CD4-positive, CD25-positive, alpha-beta regulatory T cell (primary cell): ENCODE data around the gene MEI4. TPM values are rescaled to one million over a fixed set of nuclear protein-coding genes. Genes with fewer than 3 reads are reported as not detected.

Experiments used
- ATAC-seq, 2 donors: fragments of 150-1000 bp; cut with Tn5 transposase; one replicate each; pipeline ENCODE4 v1.10.0; 2021; ENCODE audit warnings: low read depth in 2 of 2, moderate number of reproducible peaks in 2 of 2, moderate library complexity in 1 of 2
- DNase-seq, 3 donors: peaks; one replicate each; pipeline versions ENCODE4 v3.0.0 to v3.0.0-alpha.2; 2012 to 2022; ENCODE audit warnings: mixed read lengths in 1 of 3
- H3K27ac ChIP-seq: one replicate; pipeline ENCODE4 v1.7.0; 2013; ENCODE audit warnings: mild to moderate bottlenecking, low read length; ENCODE audit not compliant: insufficient read depth, poor library complexity, severe bottlenecking
- H3K27me3 ChIP-seq: one replicate; pipeline ENCODE4 v1.7.0; 2013; ENCODE audit warnings: low read length; ENCODE audit not compliant: control insufficient read depth, insufficient read depth
- H3K36me3 ChIP-seq: one replicate; pipeline ENCODE4 v1.7.0; 2013; ENCODE audit warnings: mild to moderate bottlenecking, low read length, moderate library complexity; ENCODE audit not compliant: control insufficient read depth, insufficient read depth
- H3K4me1 ChIP-seq: 2 replicates; pipeline ENCODE4 v1.7.0; 2013; ENCODE audit warnings: mild to moderate bottlenecking, low read length; ENCODE audit not compliant: insufficient read depth, control insufficient read depth, poor library complexity, severe bottlenecking
- H3K4me3 ChIP-seq: one replicate; pipeline ENCODE4 v1.7.0; 2013; ENCODE audit warnings: low read depth, mild to moderate bottlenecking, low read length, moderate library complexity
- H3K9me3 ChIP-seq, 2 experiments: 1 replicate in 1 of 2; 2 replicates in 1 of 2; pipeline ENCODE4 v1.7.0; 2013; ENCODE audit warnings: low read length in 2 of 2, mild to moderate bottlenecking in 1 of 2, moderate library complexity in 1 of 2; ENCODE audit not compliant: control insufficient read depth in 2 of 2
- H3K27ac Mint-ChIP-seq, 3 donors: one replicate each; pipeline ENCODE4 v1.8.0; 2020 to 2022; ENCODE audit warnings: mild to moderate bottlenecking in 3 of 3, mixed read lengths in 3 of 3, moderate library complexity in 2 of 3
- H3K27me3 Mint-ChIP-seq: one replicate; pipeline ENCODE4 v1.8.0; 2022; ENCODE audit warnings: mild to moderate bottlenecking, mixed read lengths
- H3K36me3 Mint-ChIP-seq: one replicate; pipeline ENCODE4 v1.8.0; 2020; ENCODE audit warnings: mixed read lengths
- H3K4me1 Mint-ChIP-seq, 4 donors: one replicate each; pipeline ENCODE4 v1.8.0; 2020 to 2022; ENCODE audit warnings: mixed read lengths in 4 of 4, mild to moderate bottlenecking in 1 of 4
- H3K4me3 Mint-ChIP-seq, 4 donors: one replicate each; pipeline ENCODE4 v1.8.0; 2020 to 2022; ENCODE audit warnings: mild to moderate bottlenecking in 4 of 4, mixed read lengths in 4 of 4, moderate library complexity in 3 of 4
- H3K9me3 Mint-ChIP-seq, 7 donors: one replicate each; pipeline ENCODE4 v1.8.0; 2020 to 2022; ENCODE audit warnings: mixed read lengths in 7 of 7, mild to moderate bottlenecking in 3 of 7, moderate library complexity in 2 of 7
- polyA plus RNA-seq, 4 donors: library from polyadenylated mRNA; unstranded; fragments of 300-500 nt; fragmentation: Illumina TruSeq; gene quantifications; one replicate each; pipeline ENCODE4 v1.2.3, GENCODE V29; 2021
- total RNA-seq: library from RNA; stranded (reverse); gene quantifications from one replicate; pipeline ENCODE4 v1.2.3, GENCODE V29; 2022

The MEI4 gene
- total and polyA plus RNA-seq, 5 donors from 2014 or later = not detected

- H3K4me3 ChIP-seq = no peak overlapping the region
- H3K27me3 ChIP-seq = no peaks in the 10 kb centered on the region
- no peak overlapping the region for H3K4me3 Mint-ChIP-seq
- ATAC-seq = no peak
- H3K27me3 Mint-ChIP-seq = no peaks in the 10 kb centered on the region
- H3K9me3 ChIP-seq = peaks cover 0 to 7% of the 10 kb centered on the region in 2 experiments
- no peak overlapping the region for H3K27ac Mint-ChIP-seq
- H3K27ac ChIP-seq = no peak overlapping the region
- no peak for DNase-seq
- peaks cover 2 to 28% (median 5%) of the 10 kb centered on the region in 7 donors for H3K9me3 Mint-ChIP-seq
- H3K36me3 Mint-ChIP-seq = no peaks in the 10 kb centered on the region
- no peaks in the 10 kb centered on the region for H3K4me1 ChIP-seq
- no peaks in the 10 kb centered on the region for H3K36me3 ChIP-seq
- H3K4me1 Mint-ChIP-seq = no peaks in the 10 kb centered on the region
These were observed 253.2 kb downstream of the MEI4 start for GRCh38 chr6:77906070-77906469.

- Mint-ChIP-seq H3K36me3 (no peaks in the 10 kb centered on the region), H3K4me1 (no peaks in the 10 kb centered on the region), H3K4me3 (no peak overlapping the region), H3K27ac (no peak overlapping the region), H3K9me3 (peaks cover 2 to 39% (median 13%) of the 10 kb centered on the region in 7 donors), H3K27me3 (no peaks in the 10 kb centered on the region)
- ATAC-seq (no peak), DNase-seq (no peak)
- Histone ChIP-seq H3K4me1 (no peaks in the 10 kb centered on the region), H3K27me3 (no peaks in the 10 kb centered on the region), H3K36me3 (no peaks in the 10 kb centered on the region), H3K9me3 (peaks cover 0 to 7% of the 10 kb centered on the region in 2 experiments), H3K4me3 (no peak overlapping the region), H3K27ac (no peak overlapping the region)
These were observed 258.0 kb downstream of the MEI4 start for GRCh38 chr6:77910826-77911225.

GRCh38 chr6:77926198-77926751 is 273.4 kb downstream of the MEI4 start:
- ATAC-seq (no peak), DNase-seq (no peak)
- Mint-ChIP-seq H3K4me1 (no peaks in the 10 kb centered on the region), H3K4me3 (no peak overlapping the region), H3K27ac (no peak overlapping the region), H3K36me3 (no peaks in the 10 kb centered on the region), H3K27me3 (no peaks in the 10 kb centered on the region), H3K9me3 (peaks cover 0 to 5% (median 0%) of the 10 kb centered on the region in 7 donors)
- Histone ChIP-seq H3K27ac (no peak overlapping the region), H3K27me3 (no peaks in the 10 kb centered on the region), H3K4me1 (no peaks in the 10 kb centered on the region), H3K4me3 (no peak overlapping the region), H3K36me3 (no peaks in the 10 kb centered on the region), H3K9me3 (no peaks in the 10 kb centered on the region)

GRCh38 chr6:77930382-77930781 is 277.5 kb downstream of the MEI4 start:
- no peaks in the 10 kb centered on the region for H3K36me3 Mint-ChIP-seq
- no peak overlapping the region for H3K27ac ChIP-seq
- no peak overlapping the region for H3K27ac Mint-ChIP-seq
- H3K4me3 ChIP-seq = no peak overlapping the region
- DNase-seq = no peak
- H3K36me3 ChIP-seq = no peaks in the 10 kb centered on the region
- ATAC-seq = no peak
- no peaks in the 10 kb centered on the region for H3K4me1 ChIP-seq
- H3K9me3 ChIP-seq = no peaks in the 10 kb centered on the region
- H3K27me3 ChIP-seq = no peaks in the 10 kb centered on the region
- H3K4me1 Mint-ChIP-seq = no peaks in the 10 kb centered on the region
- H3K27me3 Mint-ChIP-seq = no peaks in the 10 kb centered on the region
- peaks cover 0 to 4% (median 0%) of the 10 kb centered on the region in 7 donors for H3K9me3 Mint-ChIP-seq
- H3K4me3 Mint-ChIP-seq = no peak overlapping the region

GRCh38 chr6:77930952-77931351 is 278.1 kb downstream of the MEI4 start:
- no peaks in the 10 kb centered on the region for H3K4me1 Mint-ChIP-seq
- Histone ChIP-seq H3K4me3 (no peak overlapping the region), H3K27me3 (no peaks in the 10 kb centered on the region), H3K9me3 (no peaks in the 10 kb centered on the region), H3K36me3 (no peaks in the 10 kb centered on the region), H3K27ac (no peak overlapping the region), H3K4me1 (no peaks in the 10 kb centered on the region)
- H3K9me3 Mint-ChIP-seq = peaks cover 0 to 4% (median under 1%) of the 10 kb centered on the region in 7 donors
- no peak overlapping the region for H3K27ac Mint-ChIP-seq
- no peaks in the 10 kb centered on the region for H3K27me3 Mint-ChIP-seq
- DNase-seq (no peak), ATAC-seq (no peak)
- no peak overlapping the region for H3K4me3 Mint-ChIP-seq
- H3K36me3 Mint-ChIP-seq = no peaks in the 10 kb centered on the region

GRCh38 chr6:77962070-77962469 is 309.2 kb downstream of the MEI4 start:
- Histone ChIP-seq H3K4me3 (no peak overlapping the region), H3K27ac (no peak overlapping the region), H3K4me1 (no peaks in the 10 kb centered on the region), H3K36me3 (no peaks in the 10 kb centered on the region), H3K27me3 (no peaks in the 10 kb centered on the region), H3K9me3 (peaks cover 6 to 7% of the 10 kb centered on the region in 2 experiments)
- no peak overlapping the region for H3K4me3 Mint-ChIP-seq
- H3K9me3 Mint-ChIP-seq = peaks cover 3 to 30% (median 8%) of the 10 kb centered on the region in 7 donors
- H3K4me1 Mint-ChIP-seq = no peaks in the 10 kb centered on the region
- DNase-seq = no peak
- no peak for ATAC-seq
- H3K36me3 Mint-ChIP-seq = no peaks in the 10 kb centered on the region
- H3K27ac Mint-ChIP-seq = no peak overlapping the region
- H3K27me3 Mint-ChIP-seq = no peaks in the 10 kb centered on the region

- Mint-ChIP-seq H3K9me3 (peaks cover 0 to 34% (median 2%) of the 10 kb centered on the region in 7 donors), H3K36me3 (no peaks in the 10 kb centered on the region), H3K4me1 (no peaks in the 10 kb centered on the region), H3K27me3 (no peaks in the 10 kb centered on the region), H3K27ac (no peak overlapping the region), H3K4me3 (no peak overlapping the region)
- H3K36me3 ChIP-seq = no peaks in the 10 kb centered on the region
- DNase-seq = no peak
- H3K4me1 ChIP-seq = no peaks in the 10 kb centered on the region
- no peak overlapping the region for H3K27ac ChIP-seq
- H3K27me3 ChIP-seq = no peaks in the 10 kb centered on the region
- peaks cover 6 to 7% of the 10 kb centered on the region in 2 experiments for H3K9me3 ChIP-seq
- no peak overlapping the region for H3K4me3 ChIP-seq
- ATAC-seq = no peak
These were observed 312.6 kb downstream of the MEI4 start for GRCh38 chr6:77965449-77965848.

GRCh38 chr6:77972334-77972733 is 319.5 kb downstream of the MEI4 start:
- no peaks in the 10 kb centered on the region for H3K4me1 Mint-ChIP-seq
- Histone ChIP-seq H3K36me3 (no peaks in the 10 kb centered on the region), H3K4me1 (no peaks in the 10 kb centered on the region), H3K27ac (no peak overlapping the region), H3K4me3 (no peak overlapping the region), H3K27me3 (no peaks in the 10 kb centered on the region), H3K9me3 (no peaks in the 10 kb centered on the region)
- peaks cover 0 to 21% (median 2%) of the 10 kb centered on the region in 7 donors for H3K9me3 Mint-ChIP-seq
- no peak overlapping the region for H3K4me3 Mint-ChIP-seq
- no peaks in the 10 kb centered on the region for H3K36me3 Mint-ChIP-seq
- H3K27me3 Mint-ChIP-seq = no peaks in the 10 kb centered on the region
- no peak for ATAC-seq
- no peak overlapping the region for H3K27ac Mint-ChIP-seq
- DNase-seq = no peak
